SK-N-SH treated with all-trans-retinoic acid at 6 μM for 48 hours (cell line): Measurements from ENCODE around the gene UMPS.

Experiments
- ATAC-seq: fragments of 200-7000 bp; cut with Tn5 transposase; 3 replicates; pipeline ENCODE4 v1.9.1; 2020; ENCODE audit warnings: mild to moderate bottlenecking, moderate library complexity
- ARNTL ChIP-seq: fragments of 450-650 bp; formaldehyde crosslinking; IDR thresholded peaks from 2 replicates; pipeline ENCODE4 v1.5.0; 2020; ENCODE audit warnings: low read depth, mild to moderate bottlenecking, moderate library complexity, borderline replicate concordance
- BACH2 ChIP-seq: fragments of 250-450 bp; sonication (Bioruptor Pico); IDR thresholded peaks from 2 replicates; pipeline ENCODE4 v1.9.0; 2021; ENCODE audit warnings: mild to moderate bottlenecking, borderline replicate concordance
- CSDC2 ChIP-seq: fragments of 250-450 bp; sonication (Bioruptor Pico); IDR thresholded peaks from 2 replicates; pipeline ENCODE4 v1.5.0; 2020; ENCODE audit warnings: mild to moderate bottlenecking, moderate library complexity
- ESRRG ChIP-seq: fragments of 250-450 bp; sonication (Bioruptor Pico); IDR thresholded peaks from 2 replicates; pipeline ENCODE4 v1.6.1; 2021; ENCODE audit warnings: mild to moderate bottlenecking
- GLIS3 ChIP-seq: fragments of 250-450 bp; sonication (Bioruptor Pico); IDR thresholded peaks from 2 replicates; pipeline ENCODE4 v1.5.0; 2020; ENCODE audit warnings: mild to moderate bottlenecking, moderate library complexity
- ISL1 ChIP-seq: fragments of 250-450 bp; sonication (Bioruptor Pico); IDR thresholded peaks from 2 replicates; pipeline ENCODE4 v2.1.2; 2022; ENCODE audit warnings: mild to moderate bottlenecking, moderate library complexity
- OSR1 ChIP-seq: fragments of 250-450 bp; sonication (Bioruptor Pico); IDR thresholded peaks from 2 replicates; pipeline ENCODE4 v1.8.0; 2022; ENCODE audit warnings: moderate library complexity, mild to moderate bottlenecking, inconsistent platforms
- PPARA ChIP-seq: fragments of 250-450 bp; sonication (Bioruptor Pico); IDR thresholded peaks from 2 replicates; pipeline ENCODE4 v1.5.0; 2020; ENCODE audit warnings: mild to moderate bottlenecking, borderline replicate concordance
- RARB ChIP-seq: fragments of 250-450 bp; sonication (Bioruptor Pico); IDR thresholded peaks from 2 replicates; pipeline ENCODE4 v1.8.0; 2021; ENCODE audit warnings: mild to moderate bottlenecking, moderate library complexity
- SNAI2 ChIP-seq: fragments of 250-450 bp; sonication (Bioruptor Pico); IDR thresholded peaks from 2 replicates; pipeline ENCODE4 v1.5.0; 2020; ENCODE audit warnings: mild to moderate bottlenecking, moderate library complexity
- TCF4 ChIP-seq: fragments of 250-450 bp; sonication (Bioruptor Pico); IDR thresholded peaks from 2 replicates; pipeline ENCODE4 v1.8.0; 2021; ENCODE audit warnings: mild to moderate bottlenecking, moderate library complexity, borderline replicate concordance
- TSHZ2 ChIP-seq: fragments of 250-450 bp; sonication (Bioruptor Pico); IDR thresholded peaks from 2 replicates; pipeline ENCODE4 v1.5.0; 2020; ENCODE audit warnings: mild to moderate bottlenecking, moderate library complexity
- ZC3H10 ChIP-seq: fragments of 250-450 bp; sonication (Bioruptor Pico); IDR thresholded peaks from 2 replicates; pipeline ENCODE4 v1.5.1; 2021; ENCODE audit warnings: mild to moderate bottlenecking, moderate library complexity
- ZFP3 ChIP-seq: fragments of 250-450 bp; sonication (Bioruptor Pico); IDR thresholded peaks from 2 replicates; pipeline ENCODE4 v1.5.0; 2020; ENCODE audit warnings: mild to moderate bottlenecking, moderate library complexity
- ZNF565 ChIP-seq: fragments of 450-650 bp; formaldehyde crosslinking; conservative IDR thresholded peaks from 2 replicates; pipeline ENCODE4 v1.5.0; 2020; ENCODE audit warnings: low read depth, mild to moderate bottlenecking, moderate library complexity
- ZNF70 ChIP-seq: fragments of 450-650 bp; formaldehyde crosslinking; IDR thresholded peaks from 2 replicates; pipeline ENCODE4 v1.5.0; 2020; ENCODE audit warnings: mild to moderate bottlenecking, moderate library complexity
- ZNF8 ChIP-seq: fragments of 450-650 bp; formaldehyde crosslinking; IDR thresholded peaks from 2 replicates; pipeline ENCODE4 v1.5.0; 2020; ENCODE audit warnings: mild to moderate bottlenecking, moderate library complexity
- TF ChIP-seq, protein P1 (sequence below): fragments of 250-450 bp; sonication (Bioruptor Pico); IDR thresholded peaks from 2 replicates; pipeline ENCODE4 v1.8.0; 2021; ENCODE audit warnings: low read depth, mild to moderate bottlenecking, moderate library complexity, borderline replicate concordance
- TF ChIP-seq, protein P2 (sequence below): fragments of 250-450 bp; sonication (Bioruptor Pico); IDR thresholded peaks from 2 replicates; pipeline ENCODE4 v1.5.1; 2020; ENCODE audit warnings: low read depth, mild to moderate bottlenecking, moderate library complexity
- TF ChIP-seq, protein P3 (sequence below): fragments of 250-450 bp; sonication (Bioruptor Pico); IDR thresholded peaks from 2 replicates; pipeline ENCODE4 v1.5.1; 2021; ENCODE audit warnings: mild to moderate bottlenecking, moderate library complexity
- TF ChIP-seq, protein P4 (sequence below): fragments of 250-450 bp; sonication (Bioruptor Pico); IDR thresholded peaks from 2 replicates; pipeline ENCODE4 v1.8.0; 2020; ENCODE audit warnings: mild to moderate bottlenecking, moderate library complexity, borderline replicate concordance

Gene UMPS

DNA sequence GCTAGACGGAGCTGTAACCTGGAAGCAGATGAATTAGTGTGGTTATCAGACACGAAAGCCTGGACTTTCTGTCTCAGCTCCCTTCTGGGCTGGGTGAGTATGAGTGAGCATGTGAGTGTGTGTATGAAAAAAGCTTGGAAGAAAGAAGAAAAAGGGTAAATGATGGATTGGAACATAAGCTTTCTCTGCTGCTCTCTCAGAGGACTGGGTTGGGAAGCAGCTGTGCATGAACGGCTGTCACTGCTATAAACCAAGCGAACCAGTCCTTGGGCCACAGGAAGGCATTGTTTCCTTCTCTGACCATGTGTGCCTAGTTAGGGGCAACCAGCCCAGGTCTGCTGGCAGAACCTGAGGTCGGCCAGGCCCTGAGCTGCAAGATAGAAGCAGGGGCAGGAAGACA, 37.0 kb downstream of the UMPS start:
- TF ChIP-seq ZNF8 (CRISPR knock-in tag) (no peak), OSR1 (no peak), TSHZ2 (CRISPR knock-in tag) (no peak), RARB (CRISPR knock-in tag) (no peak), ZNF565 (CRISPR knock-in tag) (no peak), ZNF70 (CRISPR knock-in tag) (no peak)
- TF ChIP-seq, protein P1, sequence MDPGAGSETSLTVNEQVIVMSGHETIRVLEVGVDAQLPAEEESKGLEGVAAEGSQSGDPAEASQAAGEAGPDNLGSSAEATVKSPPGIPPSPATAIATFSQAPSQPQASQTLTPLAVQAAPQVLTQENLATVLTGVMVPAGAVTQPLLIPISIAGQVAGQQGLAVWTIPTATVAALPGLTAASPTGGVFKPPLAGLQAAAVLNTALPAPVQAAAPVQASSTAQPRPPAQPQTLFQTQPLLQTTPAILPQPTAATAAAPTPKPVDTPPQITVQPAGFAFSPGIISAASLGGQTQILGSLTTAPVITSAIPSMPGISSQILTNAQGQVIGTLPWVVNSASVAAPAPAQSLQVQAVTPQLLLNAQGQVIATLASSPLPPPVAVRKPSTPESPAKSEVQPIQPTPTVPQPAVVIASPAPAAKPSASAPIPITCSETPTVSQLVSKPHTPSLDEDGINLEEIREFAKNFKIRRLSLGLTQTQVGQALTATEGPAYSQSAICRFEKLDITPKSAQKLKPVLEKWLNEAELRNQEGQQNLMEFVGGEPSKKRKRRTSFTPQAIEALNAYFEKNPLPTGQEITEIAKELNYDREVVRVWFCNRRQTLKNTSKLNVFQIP (CRISPR knock-in tag): no peak
- TF ChIP-seq, protein P2, sequence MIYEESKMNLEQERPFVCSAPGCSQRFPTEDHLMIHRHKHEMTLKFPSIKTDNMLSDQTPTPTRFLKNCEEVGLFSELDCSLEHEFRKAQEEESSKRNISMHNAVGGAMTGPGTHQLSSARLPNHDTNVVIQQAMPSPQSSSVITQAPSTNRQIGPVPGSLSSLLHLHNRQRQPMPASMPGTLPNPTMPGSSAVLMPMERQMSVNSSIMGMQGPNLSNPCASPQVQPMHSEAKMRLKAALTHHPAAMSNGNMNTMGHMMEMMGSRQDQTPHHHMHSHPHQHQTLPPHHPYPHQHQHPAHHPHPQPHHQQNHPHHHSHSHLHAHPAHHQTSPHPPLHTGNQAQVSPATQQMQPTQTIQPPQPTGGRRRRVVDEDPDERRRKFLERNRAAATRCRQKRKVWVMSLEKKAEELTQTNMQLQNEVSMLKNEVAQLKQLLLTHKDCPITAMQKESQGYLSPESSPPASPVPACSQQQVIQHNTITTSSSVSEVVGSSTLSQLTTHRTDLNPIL (CRISPR knock-in tag): no peak
- ATAC-seq: no peak

GRCh38 chr3:124767691-124768090, 37.4 kb downstream of the UMPS start:
- no peak for ATAC-seq
- TF ChIP-seq, protein P3, sequence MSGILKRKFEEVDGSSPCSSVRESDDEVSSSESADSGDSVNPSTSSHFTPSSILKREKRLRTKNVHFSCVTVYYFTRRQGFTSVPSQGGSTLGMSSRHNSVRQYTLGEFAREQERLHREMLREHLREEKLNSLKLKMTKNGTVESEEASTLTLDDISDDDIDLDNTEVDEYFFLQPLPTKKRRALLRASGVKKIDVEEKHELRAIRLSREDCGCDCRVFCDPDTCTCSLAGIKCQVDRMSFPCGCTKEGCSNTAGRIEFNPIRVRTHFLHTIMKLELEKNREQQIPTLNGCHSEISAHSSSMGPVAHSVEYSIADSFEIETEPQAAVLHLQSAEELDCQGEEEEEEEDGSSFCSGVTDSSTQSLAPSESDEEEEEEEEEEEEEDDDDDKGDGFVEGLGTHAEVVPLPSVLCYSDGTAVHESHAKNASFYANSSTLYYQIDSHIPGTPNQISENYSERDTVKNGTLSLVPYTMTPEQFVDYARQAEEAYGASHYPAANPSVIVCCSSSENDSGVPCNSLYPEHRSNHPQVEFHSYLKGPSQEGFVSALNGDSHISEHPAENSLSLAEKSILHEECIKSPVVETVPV (CRISPR knock-in tag): no peak
- no peak for TF ChIP-seq PPARA
- TF ChIP-seq ZC3H10 (CRISPR knock-in tag): no peak
- no peak for TF ChIP-seq ZNF70 (CRISPR knock-in tag)
- no peak for TF ChIP-seq OSR1
- no peak for TF ChIP-seq BACH2 (CRISPR knock-in tag)
- TF ChIP-seq RARB (CRISPR knock-in tag): no peak

DNA sequence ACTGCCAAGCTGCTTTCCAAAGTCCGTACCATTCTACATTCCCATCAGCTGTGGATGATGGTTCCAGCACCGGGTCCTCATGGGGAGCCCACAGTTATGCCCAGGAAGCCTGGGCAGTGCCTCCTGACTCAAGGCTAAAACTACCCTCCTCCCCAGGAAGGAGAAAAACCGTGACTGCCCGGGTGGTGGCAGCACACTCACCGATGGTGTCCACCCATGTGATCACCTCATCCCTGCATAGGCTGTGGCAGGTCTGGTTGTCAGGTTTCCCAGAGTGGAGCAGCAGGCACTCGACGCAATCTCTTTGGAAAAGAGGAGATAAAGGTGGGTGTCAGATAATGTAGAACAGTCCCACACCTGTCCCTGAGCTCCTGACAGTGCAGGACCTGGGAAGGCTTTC, 38.6 kb downstream of the UMPS start:
- TF ChIP-seq TSHZ2 (CRISPR knock-in tag): no peak
- TF ChIP-seq ZNF8 (CRISPR knock-in tag): no peak
- TF ChIP-seq TCF4 (CRISPR knock-in tag): no peak
- TF ChIP-seq, protein P4, sequence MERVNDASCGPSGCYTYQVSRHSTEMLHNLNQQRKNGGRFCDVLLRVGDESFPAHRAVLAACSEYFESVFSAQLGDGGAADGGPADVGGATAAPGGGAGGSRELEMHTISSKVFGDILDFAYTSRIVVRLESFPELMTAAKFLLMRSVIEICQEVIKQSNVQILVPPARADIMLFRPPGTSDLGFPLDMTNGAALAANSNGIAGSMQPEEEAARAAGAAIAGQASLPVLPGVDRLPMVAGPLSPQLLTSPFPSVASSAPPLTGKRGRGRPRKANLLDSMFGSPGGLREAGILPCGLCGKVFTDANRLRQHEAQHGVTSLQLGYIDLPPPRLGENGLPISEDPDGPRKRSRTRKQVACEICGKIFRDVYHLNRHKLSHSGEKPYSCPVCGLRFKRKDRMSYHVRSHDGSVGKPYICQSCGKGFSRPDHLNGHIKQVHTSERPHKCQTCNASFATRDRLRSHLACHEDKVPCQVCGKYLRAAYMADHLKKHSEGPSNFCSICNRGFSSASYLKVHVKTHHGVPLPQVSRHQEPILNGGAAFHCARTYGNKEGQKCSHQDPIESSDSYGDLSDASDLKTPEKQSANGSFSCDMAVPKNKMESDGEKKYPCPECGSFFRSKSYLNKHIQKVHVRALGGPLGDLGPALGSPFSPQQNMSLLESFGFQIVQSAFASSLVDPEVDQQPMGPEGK: no peak
- TF ChIP-seq ISL1 (CRISPR knock-in tag): no peak
- no peak for TF ChIP-seq ARNTL (CRISPR knock-in tag)
- TF ChIP-seq, protein P3 (CRISPR knock-in tag): no peak
- no peak for TF ChIP-seq ZFP3 (CRISPR knock-in tag)
- TF ChIP-seq ZNF70 (CRISPR knock-in tag): no peak
- TF ChIP-seq ESRRG (CRISPR knock-in tag): no peak
- no peak for TF ChIP-seq OSR1
- no peak for TF ChIP-seq CSDC2 (CRISPR knock-in tag)
- TF ChIP-seq ZNF565 (CRISPR knock-in tag): no peak
- no peak for TF ChIP-seq SNAI2 (CRISPR knock-in tag)
- no peak for TF ChIP-seq GLIS3 (CRISPR knock-in tag)
- TF ChIP-seq, protein P2 (CRISPR knock-in tag): no peak
- no peak for TF ChIP-seq BACH2 (CRISPR knock-in tag)
- TF ChIP-seq, all 23 proteins: peak for 0

More for the DNA sequence above, 38.6 kb downstream of the UMPS start:
- ATAC-seq: no peak
